Parathyroid adenoma (tissue), 2 donors: Measurements from ENCODE around the gene KIAA1958.

Experiments used
- H2AFZ ChIP-seq: fragments of 300-600 bp; sonication (generic); one replicate; pipeline ENCODE4 v1.7.0; 2017; ENCODE audit warnings: antibody characterized with exemption, mild to moderate bottlenecking
- H3K27ac ChIP-seq: fragments of 300-600 bp; sonication (generic); one replicate; pipeline ENCODE4 v1.7.0; 2017
- H3K27me3 ChIP-seq: fragments of 300-600 bp; sonication (generic); one replicate; pipeline ENCODE4 v1.7.0; 2017; ENCODE audit warnings: low read length; ENCODE audit not compliant: control insufficient read depth, insufficient read depth
- H3K36me3 ChIP-seq: fragments of 300-600 bp; sonication (generic); one replicate; pipeline ENCODE4 v1.7.0; 2017; ENCODE audit warnings: low read length; ENCODE audit not compliant: control insufficient read depth, insufficient read depth
- H3K4me1 ChIP-seq: fragments of 300-600 bp; sonication (generic); one replicate; pipeline ENCODE4 v1.7.0; 2017; ENCODE audit warnings: control low read depth
- H3K4me2 ChIP-seq: fragments of 300-600 bp; sonication (generic); one replicate; pipeline ENCODE4 v1.7.0; 2017; ENCODE audit warnings: low read length
- H3K4me3 ChIP-seq: fragments of 300-600 bp; sonication (generic); one replicate; pipeline ENCODE4 v1.7.0; 2017; ENCODE audit warnings: low read depth, low read length
- H3K79me2 ChIP-seq: fragments of 300-600 bp; sonication (generic); one replicate; pipeline ENCODE4 v1.7.0; 2017; ENCODE audit warnings: control low read depth
- H3K9ac ChIP-seq: fragments of 300-600 bp; sonication (generic); one replicate; pipeline ENCODE4 v1.7.0; 2017; ENCODE audit warnings: mild to moderate bottlenecking
- H3K9me3 ChIP-seq: fragments of 300-600 bp; sonication (generic); one replicate; pipeline ENCODE4 v1.7.0; 2017; ENCODE audit warnings: low read length; ENCODE audit not compliant: control insufficient read depth
- CTCF ChIP-seq: fragments of 300-600 bp; sonication (generic); IDR thresholded peaks from one replicate; pipeline ENCODE4 v1.7.0; 2017; ENCODE audit warnings: antibody characterized with exemption, mild to moderate bottlenecking
- donor health status: primary hyperparathyroidism.

KIAA1958 gene

GRCh38 chr9:112631313-112632070 lies 144.9 kb downstream of the KIAA1958 start:
- Histone ChIP-seq H3K4me1 (no peaks in the 10 kb centered on the region), H3K9ac (no peak overlapping the region)

GRCh38 chr9:112640311-112640710 lies 153.7 kb downstream of the KIAA1958 start:
- no peak overlapping the region for H2AFZ ChIP-seq
- H3K4me2 ChIP-seq, result no peak overlapping the region
- no peaks in the 10 kb centered on the region for H3K9me3 ChIP-seq
- H3K9ac ChIP-seq, result no peak overlapping the region
- no peaks in the 10 kb centered on the region for H3K27me3 ChIP-seq
- H3K79me2 ChIP-seq, result no peaks in the 10 kb centered on the region
- H3K4me3 ChIP-seq, result no peak overlapping the region
- H3K27ac ChIP-seq, result no peak overlapping the region
- no peaks in the 10 kb centered on the region for H3K36me3 ChIP-seq
- no peaks in the 10 kb centered on the region for H3K4me1 ChIP-seq
- no peak for TF ChIP-seq CTCF

More at GRCh38 chr9:112631313-112632070, 144.9 kb downstream of the KIAA1958 start:
- no peaks in the 10 kb centered on the region for H3K27me3 ChIP-seq
- TF ChIP-seq CTCF, result no peak
- no peaks in the 10 kb centered on the region for H3K36me3 ChIP-seq
- H3K4me2 ChIP-seq, result no peak overlapping the region
- no peaks in the 10 kb centered on the region for H3K9me3 ChIP-seq
- no peak overlapping the region for H3K4me3 ChIP-seq
- H3K79me2 ChIP-seq, result no peaks in the 10 kb centered on the region
- no peak overlapping the region for H2AFZ ChIP-seq
- no peak overlapping the region for H3K27ac ChIP-seq

GRCh38 chr9:112642126-112642525 lies 155.5 kb downstream of the KIAA1958 start:
- no peaks in the 10 kb centered on the region for H3K4me1 ChIP-seq
- H3K4me2 ChIP-seq, result no peak overlapping the region
- no peaks in the 10 kb centered on the region for H3K79me2 ChIP-seq
- H3K9me3 ChIP-seq, result no peaks in the 10 kb centered on the region
- H3K27ac ChIP-seq, result no peak overlapping the region
- H3K4me3 ChIP-seq, result no peak overlapping the region
- TF ChIP-seq CTCF, result no peak
- H3K9ac ChIP-seq, result no peak overlapping the region
- H3K36me3 ChIP-seq, result no peaks in the 10 kb centered on the region
- H2AFZ ChIP-seq, result no peak overlapping the region
- H3K27me3 ChIP-seq, result no peaks in the 10 kb centered on the region

- Histone ChIP-seq H3K27ac (no peak overlapping the region), H3K79me2 (no peaks in the 10 kb centered on the region), H3K27me3 (no peaks in the 10 kb centered on the region), H3K9ac (no peak overlapping the region), H3K4me3 (no peak overlapping the region), H3K36me3 (no peaks in the 10 kb centered on the region), H2AFZ (no peak overlapping the region), H3K4me1 (no peaks in the 10 kb centered on the region), H3K4me2 (no peak overlapping the region), H3K9me3 (no peaks in the 10 kb centered on the region)
- TF ChIP-seq CTCF, result no peak
Measured at GRCh38 chr9:112647596-112647995, 161.0 kb downstream of the KIAA1958 start.

GRCh38 chr9:112648624-112649023 lies 162.0 kb downstream of the KIAA1958 start:
- H3K4me3 ChIP-seq, result no peak overlapping the region
- H3K4me2 ChIP-seq, result no peak overlapping the region
- no peaks in the 10 kb centered on the region for H3K9me3 ChIP-seq
- no peak overlapping the region for H3K27ac ChIP-seq
- H3K36me3 ChIP-seq, result no peaks in the 10 kb centered on the region
- no peak overlapping the region for H2AFZ ChIP-seq
- H3K9ac ChIP-seq, result no peak overlapping the region
- H3K79me2 ChIP-seq, result no peaks in the 10 kb centered on the region
- no peaks in the 10 kb centered on the region for H3K4me1 ChIP-seq
- no peak for TF ChIP-seq CTCF
- H3K27me3 ChIP-seq, result no peaks in the 10 kb centered on the region
